ENCODE measurements around the gene CAMTA2.
A peak's percentile ranks its signal among the peaks of the same experiment; 100 is the strongest.

Gene CAMTA2

GRCh38 chr17:4998732-4999429, 11.4 kb upstream of the CAMTA2 start:
- DNase-seq: no peak

DNA sequence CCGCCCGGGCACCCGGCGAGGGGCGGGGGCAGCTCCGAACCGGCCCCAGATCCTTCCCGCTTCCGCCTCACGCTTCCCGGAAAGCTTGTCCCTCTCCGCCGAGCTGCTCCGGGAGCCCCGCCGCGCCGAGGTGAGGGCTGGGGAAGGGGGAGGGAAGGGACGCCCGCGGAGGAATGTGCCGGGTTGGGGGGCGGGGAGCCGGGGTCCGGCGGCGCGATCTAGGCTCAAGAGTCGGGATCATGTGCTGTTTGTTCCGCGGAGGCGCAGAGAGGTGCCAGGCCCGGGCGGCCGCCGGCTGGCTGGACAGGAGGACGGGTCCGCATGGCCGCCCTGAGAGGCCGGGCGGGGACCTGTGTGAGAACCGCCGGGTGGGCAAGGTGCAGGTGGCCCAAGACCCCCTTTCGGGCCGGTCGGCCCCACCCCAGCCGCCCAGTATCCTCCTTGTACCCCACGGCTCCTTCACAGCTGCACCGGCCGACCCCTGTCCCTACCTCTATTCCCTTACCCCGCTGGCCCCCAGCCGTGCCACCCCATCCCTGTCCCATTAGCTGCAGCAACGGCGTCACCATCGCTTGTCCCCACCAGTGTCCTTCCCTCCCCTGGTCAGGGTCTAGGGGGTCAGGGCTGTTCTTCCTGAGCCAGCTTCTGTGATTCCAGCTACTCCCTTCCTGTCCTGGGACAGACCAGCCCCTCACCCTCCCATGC, 10.7 kb upstream of the CAMTA2 start:
- no peak for DNase-seq

DNA sequence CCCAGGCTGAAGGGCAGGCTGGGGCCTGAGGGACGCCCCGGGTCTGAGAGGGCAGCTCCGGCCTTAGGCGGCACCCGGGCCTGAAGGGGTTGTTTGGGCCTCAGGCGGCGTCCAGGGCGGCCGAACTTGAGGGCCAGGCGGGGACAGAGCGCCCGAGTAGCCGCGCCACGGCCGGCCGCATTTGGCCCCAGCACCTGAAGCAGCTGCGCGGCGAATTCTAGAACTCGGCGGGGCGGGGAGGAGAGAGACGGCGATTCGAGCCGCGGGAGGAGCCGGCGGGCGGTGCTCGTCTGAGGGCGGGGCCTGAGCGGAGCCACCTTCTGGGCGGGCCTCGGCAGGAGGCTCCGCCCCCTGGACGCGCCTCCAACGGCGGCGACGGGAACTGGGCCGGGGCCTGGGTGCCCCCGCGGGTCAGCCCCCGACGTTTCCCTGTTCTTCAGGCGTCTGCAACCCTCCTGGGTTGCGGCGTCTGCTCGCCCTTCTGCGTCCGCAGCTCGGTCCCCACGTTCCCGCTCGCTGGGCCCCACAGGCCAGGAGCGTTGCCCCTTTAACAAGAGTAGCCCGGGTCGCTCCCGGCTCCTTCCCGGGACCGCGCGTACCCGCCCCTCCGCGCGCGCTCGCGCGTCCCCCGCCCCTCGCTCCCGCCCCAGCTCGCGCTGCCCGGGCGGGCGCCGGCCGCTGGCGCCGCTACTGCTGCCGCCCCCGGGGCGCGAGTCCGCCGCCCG, 10.0 kb upstream of the CAMTA2 start, which contains the start of the genes INCA1 and KIF1C:
INCA1 (minus strand) TSS at position 221 of the 725 bp plus-strand sequence. CDS start 3,085 bp downstream, outside the sequence.
KIF1C (plus strand) TSS at position 649 of the 725 bp plus-strand sequence. CDS start 2,297 bp downstream, outside the sequence.
- peak; percentile 94 for DNase-seq

- no peak for DNase-seq
These were observed 6.7 kb upstream of the CAMTA2 start for GRCh38 chr17:4994081-4994595.

DNA sequence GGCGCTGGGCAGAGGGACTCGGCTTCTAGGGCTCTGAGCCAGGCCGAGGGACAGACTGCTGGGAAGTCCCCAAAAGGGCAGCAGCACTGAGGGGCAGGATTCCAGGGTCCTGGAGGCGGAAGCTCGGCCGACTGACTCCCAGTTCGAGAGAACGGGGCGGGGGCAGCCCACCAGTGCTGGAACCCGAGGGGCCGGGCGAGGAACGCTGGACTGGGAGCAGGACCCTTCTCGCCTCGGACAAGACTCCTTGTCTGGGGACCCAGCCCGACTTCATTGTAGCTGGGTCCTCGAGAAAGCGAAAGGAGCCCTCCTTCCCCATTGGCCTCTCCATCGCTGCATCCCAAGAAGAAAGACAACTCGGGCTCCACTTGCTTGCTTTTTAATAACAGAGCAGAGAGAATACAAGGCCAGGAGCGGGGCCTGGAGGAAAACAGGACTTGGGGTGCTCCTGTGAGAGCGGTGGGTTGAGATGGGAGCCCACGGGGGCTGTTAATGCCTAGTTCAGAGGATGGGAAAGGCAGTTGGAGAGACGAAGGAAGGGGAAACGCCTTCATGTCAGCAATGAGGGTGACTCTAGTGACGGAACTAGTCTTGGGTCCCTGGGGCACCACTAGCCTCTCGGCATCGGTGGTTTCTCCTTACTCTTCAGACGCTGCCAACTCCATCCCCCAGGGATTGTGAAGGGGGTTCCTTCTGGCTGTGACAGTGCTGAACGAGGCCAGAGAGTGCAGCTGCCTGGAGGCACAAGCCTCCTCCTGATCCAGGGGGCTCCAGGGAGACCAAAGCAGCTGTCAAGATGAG, 492 bp upstream of the CAMTA2 start:
- no peak for DNase-seq

DNA sequence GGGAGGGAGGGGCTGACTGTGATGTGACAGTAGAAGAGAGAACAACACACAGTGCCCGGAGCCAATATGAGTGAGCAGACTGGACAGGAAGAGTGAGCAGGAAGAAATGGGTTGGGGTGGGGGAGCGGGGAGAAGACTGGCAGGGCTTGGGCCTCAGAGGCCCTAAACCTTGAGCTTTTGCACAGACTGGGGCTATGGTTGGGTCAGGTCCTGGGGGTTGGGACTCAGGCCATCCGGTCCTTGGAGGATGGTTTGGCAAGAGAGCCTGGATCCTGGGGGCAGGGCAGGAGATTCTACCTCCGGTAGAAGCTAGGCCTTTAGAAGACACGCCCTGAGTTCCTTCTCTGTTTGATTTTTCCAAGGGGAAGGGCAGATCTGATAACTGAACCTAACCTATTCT, 1.1 kb downstream of the CAMTA2 start:
- no peak for DNase-seq

DNA sequence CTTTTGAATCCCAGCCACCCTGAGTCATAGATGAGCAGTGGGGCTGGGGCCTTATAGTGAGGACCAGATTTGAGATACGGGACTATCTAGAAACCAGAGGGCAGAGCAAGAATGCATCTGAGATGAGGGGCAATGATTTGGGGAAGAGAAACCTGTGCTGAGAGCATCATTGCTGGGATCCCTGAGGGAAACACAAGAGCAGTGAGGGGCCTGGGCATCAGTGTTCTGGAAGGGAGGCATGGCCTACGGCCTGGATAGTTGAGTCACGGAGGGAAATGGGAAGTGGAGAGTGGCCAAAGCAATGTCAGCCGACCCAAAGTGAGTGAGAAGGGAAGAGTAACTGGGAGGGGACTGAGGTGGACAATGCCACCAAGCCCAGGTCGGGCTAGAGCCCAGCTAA, 5.2 kb downstream of the CAMTA2 start:
- DNase-seq: no peak

GRCh38 chr17:4980644-4981216, 6.7 kb downstream of the CAMTA2 start:
- DNase-seq: peak; percentile 77

GRCh38 chr17:4978726-4979125, 8.7 kb downstream of the CAMTA2 start:
- no peak for DNase-seq

DNA sequence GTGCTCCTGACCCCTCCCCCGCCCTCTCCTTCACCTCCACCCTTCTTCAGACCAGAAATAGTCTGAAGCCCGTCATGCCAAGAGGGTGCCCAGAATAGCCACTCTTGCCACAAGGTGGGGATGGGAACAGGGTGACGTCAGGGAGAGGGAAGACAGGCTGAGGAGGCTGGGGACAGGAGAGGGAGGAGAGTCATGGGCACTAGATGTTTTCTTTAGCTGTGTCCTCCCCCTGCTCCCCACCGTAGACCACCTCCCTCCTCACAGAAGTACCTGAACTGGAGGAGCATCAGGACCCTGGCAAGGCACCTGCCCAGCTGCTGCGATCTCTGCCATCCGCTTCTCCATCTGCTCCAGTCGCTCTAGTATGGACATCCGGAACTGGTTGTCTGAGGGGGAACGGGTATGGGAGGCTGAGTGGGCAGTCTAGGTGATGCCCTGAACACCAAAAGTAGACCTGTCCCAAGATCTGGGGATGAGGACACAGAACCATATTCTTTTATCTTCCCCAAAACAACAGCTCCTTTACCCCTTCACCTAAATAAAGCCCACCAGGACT, 13.3 kb downstream of the CAMTA2 start:
- no peak for DNase-seq

DNA sequence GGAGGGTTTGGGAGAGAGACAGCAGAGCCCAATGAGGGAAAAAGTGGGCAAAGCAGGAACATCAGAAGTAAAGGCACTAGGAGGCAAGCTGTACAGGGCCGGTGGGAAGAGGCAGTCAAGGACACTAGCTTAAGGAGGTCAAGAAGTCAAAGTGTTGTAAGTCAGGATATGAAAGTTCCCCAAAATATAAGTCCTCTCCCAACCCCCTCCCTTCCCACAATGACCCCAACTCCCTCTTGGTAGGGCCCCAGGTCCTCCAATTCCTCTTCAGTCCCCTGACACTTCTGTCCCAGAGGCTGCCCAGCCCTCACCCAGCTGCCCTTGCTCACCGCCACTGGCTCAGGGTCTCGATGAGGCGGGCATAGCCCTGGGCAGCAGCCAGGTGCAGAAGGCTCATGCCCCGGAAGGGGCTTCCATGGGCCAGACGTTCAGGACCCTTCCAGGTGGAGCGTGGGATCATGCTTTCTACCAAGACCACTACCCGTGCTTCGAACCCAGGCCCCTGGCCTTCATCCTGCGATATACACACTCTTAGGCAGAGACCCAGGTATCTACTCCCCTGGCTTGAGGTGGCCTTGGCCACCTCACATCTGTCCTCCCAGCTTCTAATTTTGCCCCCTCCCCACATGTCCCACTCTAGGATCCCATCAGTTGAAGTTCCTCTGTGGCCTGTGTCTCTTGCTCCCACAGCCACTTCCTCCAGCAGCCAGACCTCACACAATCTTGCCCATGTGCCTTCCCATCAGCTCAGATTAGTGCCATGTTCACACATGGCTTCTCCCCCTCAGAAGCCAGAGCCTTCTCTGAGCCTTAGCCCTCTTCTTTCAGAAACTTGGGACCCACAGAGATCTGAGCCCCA, 14.0 kb downstream of the CAMTA2 start:
- DNase-seq: no peak

DNA sequence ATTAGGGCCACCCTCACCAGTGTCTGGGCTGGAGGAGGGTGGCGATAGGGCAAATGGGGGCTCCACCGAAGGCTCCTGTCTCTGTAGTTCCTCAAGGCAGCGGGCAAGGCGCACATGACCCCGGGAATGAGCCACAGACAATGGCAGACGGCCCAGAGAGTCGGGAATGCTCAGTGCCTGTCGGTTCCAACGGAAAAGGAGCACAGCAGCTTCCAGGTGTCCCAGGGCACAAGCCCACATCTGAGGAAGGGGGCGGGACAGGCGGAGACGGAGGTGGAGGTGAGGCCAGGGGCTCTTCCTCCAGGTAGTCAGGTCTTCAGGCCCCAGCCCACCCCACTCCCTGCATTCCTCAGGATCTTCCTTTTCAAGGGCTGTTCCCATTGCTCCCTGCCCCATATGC, 14.7 kb downstream of the CAMTA2 start:
- DNase-seq: no peak

GRCh38 chr17:4972322-4972721, 15.2 kb downstream of the CAMTA2 start:
- DNase-seq: no peak

GRCh38 chr17:4971826-4972225, 15.6 kb downstream of the CAMTA2 start:
- no peak for DNase-seq

DNA sequence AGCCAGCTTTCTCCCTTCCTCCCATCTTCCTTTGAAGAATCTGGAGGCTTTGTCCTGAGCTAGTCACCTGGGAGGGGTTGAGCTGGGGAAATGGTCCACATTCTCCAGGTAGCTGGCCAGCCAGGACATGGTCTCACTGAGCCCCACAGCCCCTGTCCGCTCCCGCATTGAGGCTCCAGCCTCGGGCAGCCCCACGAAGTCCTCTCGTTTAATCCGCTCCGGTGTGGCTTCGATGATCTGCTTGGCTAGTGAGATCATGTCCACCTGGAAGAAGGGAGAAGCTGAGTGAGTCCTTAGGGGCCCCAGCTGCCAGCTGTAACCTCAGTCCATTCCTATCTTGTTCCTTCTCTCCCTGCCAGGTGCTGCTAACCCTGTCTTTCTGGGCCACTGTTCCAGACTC, 17.2 kb downstream of the CAMTA2 start:
- DNase-seq: no peak

GRCh38 chr17:4969551-4970173, 17.8 kb downstream of the CAMTA2 start:
- DNase-seq: peak; percentile 28

DNA sequence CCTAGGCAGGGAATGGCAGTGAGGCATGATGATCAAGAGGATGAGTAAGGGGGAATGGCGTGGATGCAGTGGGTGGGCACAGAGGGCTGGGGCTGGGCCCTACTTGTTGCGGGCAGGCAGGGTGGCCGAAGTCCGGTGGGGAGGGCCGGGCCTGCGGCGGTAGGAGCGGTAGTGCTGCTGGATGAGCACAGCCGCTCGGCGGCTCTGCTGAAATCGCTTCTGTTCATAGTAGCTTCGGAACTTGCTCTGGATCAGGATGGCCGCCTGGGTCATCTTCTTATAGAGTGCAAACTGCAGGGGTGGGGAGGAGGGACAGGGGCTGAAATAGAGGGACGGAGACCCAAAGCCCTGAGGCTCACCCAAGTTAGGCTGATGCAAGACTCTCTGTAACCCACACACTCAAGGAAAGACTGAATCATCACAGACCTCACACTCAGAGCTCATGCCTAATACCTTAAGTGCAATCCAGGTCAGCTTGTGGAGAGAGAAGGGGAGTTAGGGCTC, 18.4 kb downstream of the CAMTA2 start:
- DNase-seq: peak; percentile 87

GRCh38 chr17:4968486-4969046, 18.9 kb downstream of the CAMTA2 start:
- DNase-seq: peak; percentile 38

GRCh38 chr17:4967539-4968485, 19.7 kb downstream of the CAMTA2 start, which contains the start of gene SPAG7:
TSS of gene SPAG7 (minus strand) at chr17:4967817. CDS start at chr17:4967804, 13 bp downstream.
- DNase-seq: peak; percentile 95
